Fibroblast of the aortic adventitia (primary cell): ENCODE measurements around the gene DHTKD1. TPM values are rescaled to one million over a fixed set of nuclear protein-coding genes. Genes with fewer than 3 reads are reported as not detected.
A peak's percentile ranks its signal among the peaks of the same experiment; 100 is the strongest.

Experiments
- DNase-seq: peaks from one replicate; pipeline ENCODE4 v3.0.0-alpha.2; 2010; ENCODE audit warnings: low read depth
- H3K4me3 ChIP-seq: 2 replicates; pipeline ENCODE4 v1.5.1; 2011; ENCODE audit warnings: low read depth, mild to moderate bottlenecking, control low read depth, low read length, moderate library complexity
- CTCF ChIP-seq: IDR thresholded peaks from 2 replicates; pipeline ENCODE4 v1.5.1; 2011; ENCODE audit warnings: mild to moderate bottlenecking, low read length, control low read depth, inconsistent platforms; ENCODE audit not compliant: insufficient read depth
- total RNA-seq: library from RNA; depleted of rRNA; stranded (reverse); fragments of >200 nt; gene quantifications from 2 replicates; pipeline ENCODE4 v1.2.3, GENCODE V29; 2012; ENCODE audit warnings: low replicate concordance

DHTKD1 gene
- total RNA-seq: 16.8 and 30.9 TPM in 2 replicates

- H3K4me3 ChIP-seq: peak within 1 kb of the TSS; percentile 94
- peak; percentile 58 for TF ChIP-seq CTCF
- peak; percentile 93 for DNase-seq
Observed at GRCh38 chr10:12068449-12069269, at the start of gene DHTKD1. DHTKD1 (plus strand) TSS chr10:12068954; CDS start chr10:12069034, 80 bp downstream.

- TF ChIP-seq CTCF: no peak
- peak; percentile 37 for DNase-seq
- H3K4me3 ChIP-seq: no peak overlapping the region
Observed at GRCh38 chr10:12019283-12019971, 49.3 kb upstream of the DHTKD1 start.

GRCh38 chr10:12020574-12020973 lies 48.2 kb upstream of the DHTKD1 start:
- no peak for DNase-seq
- no peak for TF ChIP-seq CTCF
- H3K4me3 ChIP-seq: no peak overlapping the region

- no peak for DNase-seq
- H3K4me3 ChIP-seq: no peak overlapping the region
- TF ChIP-seq CTCF: no peak
Observed at GRCh38 chr10:12022580-12023257, 46.0 kb upstream of the DHTKD1 start.

GRCh38 chr10:12025591-12025990 lies 43.2 kb upstream of the DHTKD1 start:
- no peak for DNase-seq
- H3K4me3 ChIP-seq: no peak overlapping the region
- no peak for TF ChIP-seq CTCF

- H3K4me3 ChIP-seq: no peak overlapping the region
- DNase-seq: no peak
- no peak for TF ChIP-seq CTCF
Observed at GRCh38 chr10:12027539-12027938, 41.2 kb upstream of the DHTKD1 start.
